ENCODE results near the gene MASP1.
A peak's percentile ranks its signal among the peaks of the same experiment; 100 is the strongest.

MASP1 gene, protein sequence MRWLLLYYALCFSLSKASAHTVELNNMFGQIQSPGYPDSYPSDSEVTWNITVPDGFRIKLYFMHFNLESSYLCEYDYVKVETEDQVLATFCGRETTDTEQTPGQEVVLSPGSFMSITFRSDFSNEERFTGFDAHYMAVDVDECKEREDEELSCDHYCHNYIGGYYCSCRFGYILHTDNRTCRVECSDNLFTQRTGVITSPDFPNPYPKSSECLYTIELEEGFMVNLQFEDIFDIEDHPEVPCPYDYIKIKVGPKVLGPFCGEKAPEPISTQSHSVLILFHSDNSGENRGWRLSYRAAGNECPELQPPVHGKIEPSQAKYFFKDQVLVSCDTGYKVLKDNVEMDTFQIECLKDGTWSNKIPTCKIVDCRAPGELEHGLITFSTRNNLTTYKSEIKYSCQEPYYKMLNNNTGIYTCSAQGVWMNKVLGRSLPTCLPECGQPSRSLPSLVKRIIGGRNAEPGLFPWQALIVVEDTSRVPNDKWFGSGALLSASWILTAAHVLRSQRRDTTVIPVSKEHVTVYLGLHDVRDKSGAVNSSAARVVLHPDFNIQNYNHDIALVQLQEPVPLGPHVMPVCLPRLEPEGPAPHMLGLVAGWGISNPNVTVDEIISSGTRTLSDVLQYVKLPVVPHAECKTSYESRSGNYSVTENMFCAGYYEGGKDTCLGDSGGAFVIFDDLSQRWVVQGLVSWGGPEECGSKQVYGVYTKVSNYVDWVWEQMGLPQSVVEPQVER

DNA sequence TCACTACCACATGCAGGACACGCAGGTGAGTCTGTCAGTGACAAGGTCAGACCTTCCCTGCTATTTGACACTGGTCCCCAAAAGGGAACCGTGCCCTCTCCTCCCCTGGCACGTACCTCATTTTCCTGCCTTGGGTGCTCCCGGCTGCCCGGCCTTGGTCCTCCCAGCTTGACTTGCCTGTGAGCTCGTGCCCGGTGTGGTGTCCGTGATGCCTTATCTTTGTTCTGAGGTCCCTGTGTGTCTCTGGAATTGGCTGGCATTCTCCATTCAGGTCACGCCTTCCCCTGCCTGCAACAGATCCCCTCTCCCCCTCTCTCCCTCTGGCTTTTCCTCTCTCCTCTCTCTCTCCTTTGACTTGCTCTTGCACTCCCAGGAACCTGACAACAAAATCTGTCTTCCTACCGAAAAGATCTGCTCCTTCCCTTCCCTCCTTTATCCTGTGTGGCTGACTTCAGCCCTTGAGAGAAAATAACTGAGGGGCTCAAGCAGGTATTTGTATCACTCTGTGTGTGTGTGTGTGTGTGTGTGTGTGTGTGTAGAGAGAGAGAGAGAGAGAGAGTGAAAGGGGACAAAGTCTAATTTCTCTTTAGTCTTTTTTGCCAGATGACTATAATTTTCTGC is at the start of gene MASP1:
MASP1 (minus strand) TSS at position 226 of the 621 bp plus-strand sequence; CDS start at position 121, 105 bp downstream.
- DNase-seq (ENCODE audit: low read depth in 1 of 2, low spot score in 1 of 2): no peak

DNA sequence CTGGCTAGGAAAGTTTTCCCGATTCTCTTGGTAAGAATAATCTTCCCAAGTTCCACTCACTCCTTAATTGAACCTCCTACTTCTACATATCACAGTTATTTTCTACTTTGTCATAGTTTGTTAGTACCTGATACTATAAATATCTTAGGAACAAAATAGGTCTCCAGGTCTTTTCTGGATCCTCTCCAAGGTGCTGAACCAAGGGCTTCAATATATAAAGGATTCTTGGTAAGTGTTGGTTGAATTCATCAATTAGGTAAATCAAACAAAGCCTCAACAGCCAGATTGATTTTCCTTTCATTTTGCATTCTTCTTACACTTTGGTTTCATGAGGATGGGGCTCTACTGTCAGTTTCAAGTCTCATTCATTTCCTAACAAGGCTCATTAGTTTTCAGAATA is 49.0 kb upstream of the MASP1 start:
- DNase-seq (ENCODE audit: low read depth in 1 of 2, low spot score in 1 of 2): no peak

DNA sequence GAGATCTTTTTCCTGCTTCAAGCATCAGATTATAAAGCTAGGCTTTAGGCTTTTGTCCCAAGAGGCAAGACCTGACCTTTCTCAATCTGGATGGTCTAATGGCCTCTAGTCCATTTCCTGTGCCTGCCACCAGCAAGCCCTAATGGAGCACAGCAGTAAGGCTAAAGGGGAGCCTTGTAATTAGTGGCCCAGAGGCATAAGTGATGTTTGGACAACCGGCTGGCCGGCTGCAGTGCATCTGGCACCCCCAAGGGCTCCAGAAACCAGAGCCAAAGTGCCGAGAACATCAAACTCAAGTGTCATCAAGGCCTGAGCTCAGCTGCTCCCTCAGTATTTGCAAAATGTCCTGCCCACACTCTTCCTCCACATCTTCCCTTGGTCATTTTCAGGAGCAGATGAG is 44.8 kb upstream of the MASP1 start:
- no peak for DNase-seq (ENCODE audit: low read depth in 1 of 2, low spot score in 1 of 2)

DNA sequence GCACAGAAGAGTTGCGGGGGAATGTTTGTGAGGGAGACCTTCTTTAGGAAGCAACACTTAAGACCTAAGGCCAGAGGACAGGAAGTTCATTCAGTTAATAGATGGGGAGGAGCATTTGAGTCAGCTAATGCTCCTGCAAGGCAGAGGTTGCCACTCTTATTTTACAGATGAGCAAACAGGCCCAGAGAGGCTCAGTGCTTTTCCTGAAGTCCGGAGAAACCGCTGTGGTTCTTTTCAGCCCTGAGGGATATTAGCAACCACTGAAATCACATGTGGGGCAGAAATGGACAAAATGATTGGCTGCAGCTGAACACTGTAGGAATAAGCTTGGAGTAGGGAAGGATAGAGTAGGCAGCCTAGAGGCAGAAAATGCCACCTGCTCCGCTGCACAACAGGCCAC is 43.4 kb upstream of the MASP1 start:
- no peak for DNase-seq (ENCODE audit: low read depth in 1 of 2, low spot score in 1 of 2)

DNA sequence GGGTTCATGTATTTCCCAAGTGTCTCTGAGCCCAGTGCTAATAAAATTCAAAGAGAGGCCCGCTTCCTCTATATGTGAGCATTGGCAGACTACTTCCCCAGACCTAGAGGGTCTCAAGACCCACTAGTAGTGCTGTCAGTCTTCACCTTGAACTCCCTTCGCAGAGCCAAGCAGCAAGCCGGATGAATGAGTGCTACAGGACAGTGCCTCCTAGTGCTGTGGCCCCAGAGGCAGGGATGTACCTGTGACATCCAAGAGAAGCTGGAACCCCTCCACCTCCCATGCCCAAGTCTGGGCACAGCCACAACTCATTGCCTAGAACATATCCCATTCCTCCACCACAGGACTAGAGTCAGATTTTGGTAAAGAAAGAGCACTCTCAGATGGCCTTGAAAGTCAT is 37.2 kb upstream of the MASP1 start:
- DNase-seq (ENCODE audit: low read depth in 1 of 2, low spot score in 1 of 2): no peak

DNA sequence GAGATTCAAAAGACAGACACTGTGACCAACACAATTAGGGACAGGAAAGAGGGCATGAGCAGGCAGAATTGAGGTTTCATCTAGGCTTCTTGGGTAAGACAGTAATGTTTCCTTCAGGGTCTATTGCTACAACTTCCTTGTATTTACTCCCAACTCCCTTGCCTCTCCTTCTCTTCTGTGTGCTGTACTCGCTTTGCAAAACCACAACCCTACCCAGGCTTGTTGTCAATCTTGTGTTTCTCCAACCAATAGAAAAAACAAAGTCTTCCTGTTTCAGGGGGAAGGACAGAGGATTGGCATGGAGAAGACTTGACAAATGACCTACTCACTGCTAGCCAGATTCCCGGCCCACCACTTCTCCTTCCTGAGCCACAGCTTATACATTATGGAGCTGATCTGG is 36.3 kb upstream of the MASP1 start:
- DNase-seq (ENCODE audit: low read depth in 1 of 2, low spot score in 1 of 2): no peak

DNA sequence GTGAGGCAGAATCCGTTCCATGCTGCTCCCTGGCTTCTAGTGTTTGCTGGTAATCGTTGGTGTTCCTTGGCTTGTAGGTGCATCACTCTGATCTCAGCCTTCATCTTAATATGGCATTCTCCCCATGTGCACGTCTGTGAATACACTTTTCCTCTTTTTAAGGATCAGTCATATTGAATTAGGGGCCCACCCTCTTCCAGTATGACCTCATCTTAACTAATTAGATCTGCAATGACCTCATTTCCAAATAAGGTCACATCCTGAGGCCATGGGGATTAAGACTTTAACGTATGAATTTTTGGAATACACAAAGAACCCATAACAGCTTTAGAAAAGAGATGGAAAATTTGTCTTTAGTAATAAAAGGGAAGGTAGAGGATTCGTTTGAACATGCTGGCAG is 34.1 kb upstream of the MASP1 start:
- no peak for DNase-seq (ENCODE audit: low read depth in 1 of 2, low spot score in 1 of 2)

DNA sequence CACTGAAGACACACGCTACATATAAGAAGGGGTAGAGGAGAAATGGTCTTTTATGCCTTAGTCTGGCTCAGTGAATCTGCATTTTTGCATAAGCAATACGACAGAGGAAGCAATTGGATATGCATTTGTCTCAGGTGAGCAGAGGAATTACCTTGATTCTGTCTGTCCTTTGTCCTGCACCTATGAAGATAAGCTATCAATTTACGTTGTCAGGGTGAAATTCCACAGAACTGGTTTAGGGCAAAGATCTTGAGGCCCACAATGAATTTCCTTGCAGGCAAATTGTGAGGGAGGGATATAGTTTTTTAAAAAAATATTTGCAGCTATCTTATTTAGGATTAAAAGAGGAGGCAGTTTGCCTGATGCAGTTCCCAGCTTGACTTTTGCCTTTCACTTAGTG is 31.6 kb upstream of the MASP1 start:
- DNase-seq (ENCODE audit: low read depth in 1 of 2, low spot score in 1 of 2): no peak

DNA sequence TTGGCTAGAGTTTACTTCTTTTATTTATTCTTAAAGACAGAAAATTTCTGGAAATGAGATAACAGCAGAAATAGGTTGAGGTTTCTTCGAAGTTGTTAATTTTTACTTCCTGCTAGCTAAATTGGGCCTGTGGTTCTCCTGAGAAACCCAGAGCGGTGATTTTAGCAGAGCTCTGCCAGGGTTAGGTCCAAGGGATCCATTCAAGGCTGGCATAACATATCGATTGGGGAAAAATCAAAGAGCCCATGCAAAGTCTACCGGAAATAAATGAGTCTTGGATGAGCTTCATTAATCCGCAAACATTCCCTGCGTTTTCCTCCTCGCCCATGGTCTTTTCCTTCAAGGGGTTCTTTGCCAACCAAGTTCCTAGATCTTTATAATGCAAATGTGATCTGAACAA is 30.8 kb upstream of the MASP1 start:
- no peak for DNase-seq (ENCODE audit: low read depth in 1 of 2, low spot score in 1 of 2)

DNA sequence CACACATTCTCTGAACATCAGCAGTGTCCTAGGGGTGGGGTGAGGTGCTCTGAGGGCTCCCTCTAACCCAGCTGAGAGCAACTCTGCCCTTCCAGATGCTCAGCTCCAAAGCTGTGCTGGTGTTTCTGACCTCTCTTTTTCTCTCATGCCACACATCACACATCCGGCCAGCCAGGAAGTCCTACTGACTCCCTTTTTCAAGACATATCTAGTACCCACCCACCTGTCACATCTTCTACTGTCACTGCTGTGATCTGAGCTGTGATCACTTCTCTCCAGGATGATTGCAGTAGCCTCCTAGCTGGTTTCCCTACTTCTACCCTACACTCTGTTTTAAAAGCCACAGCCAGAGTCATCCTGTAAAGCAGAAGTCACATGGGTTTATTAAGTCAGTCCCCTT is 30.2 kb upstream of the MASP1 start:
- DNase-seq (ENCODE audit: low read depth in 1 of 2, low spot score in 1 of 2): no peak

DNA sequence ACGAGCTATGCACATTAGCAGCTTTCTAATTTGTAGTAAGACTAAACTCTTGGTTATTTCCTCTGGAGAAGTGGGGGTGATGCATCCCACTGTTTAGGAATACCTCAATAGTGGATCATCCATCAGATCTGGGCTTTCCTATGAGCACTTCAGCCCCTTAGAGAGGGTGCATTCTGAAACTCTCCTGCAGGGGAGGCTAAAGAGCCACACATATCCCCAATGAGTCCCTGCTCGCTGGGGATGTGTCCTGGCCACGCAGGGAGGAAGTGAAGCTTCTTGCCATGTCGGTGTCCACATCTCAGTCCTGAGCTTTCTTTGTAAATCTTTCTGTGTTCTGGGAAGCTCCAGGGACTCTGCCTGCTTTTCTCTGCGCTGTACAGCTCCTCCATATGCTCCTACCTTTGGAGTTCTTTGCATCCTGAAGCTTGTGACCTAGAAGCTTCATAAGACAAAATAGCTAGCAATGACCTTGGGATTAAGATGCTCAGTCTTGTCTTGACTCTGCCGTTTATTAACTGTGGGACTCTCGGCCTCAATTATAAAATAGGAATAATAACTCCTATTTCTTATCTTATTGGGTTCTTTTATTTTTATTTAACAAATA is 28.3 kb upstream of the MASP1 start:
- peak in 1 of 2 donors; percentile 11 for DNase-seq (ENCODE audit: low read depth in 1 of 2, low spot score in 1 of 2)

DNA sequence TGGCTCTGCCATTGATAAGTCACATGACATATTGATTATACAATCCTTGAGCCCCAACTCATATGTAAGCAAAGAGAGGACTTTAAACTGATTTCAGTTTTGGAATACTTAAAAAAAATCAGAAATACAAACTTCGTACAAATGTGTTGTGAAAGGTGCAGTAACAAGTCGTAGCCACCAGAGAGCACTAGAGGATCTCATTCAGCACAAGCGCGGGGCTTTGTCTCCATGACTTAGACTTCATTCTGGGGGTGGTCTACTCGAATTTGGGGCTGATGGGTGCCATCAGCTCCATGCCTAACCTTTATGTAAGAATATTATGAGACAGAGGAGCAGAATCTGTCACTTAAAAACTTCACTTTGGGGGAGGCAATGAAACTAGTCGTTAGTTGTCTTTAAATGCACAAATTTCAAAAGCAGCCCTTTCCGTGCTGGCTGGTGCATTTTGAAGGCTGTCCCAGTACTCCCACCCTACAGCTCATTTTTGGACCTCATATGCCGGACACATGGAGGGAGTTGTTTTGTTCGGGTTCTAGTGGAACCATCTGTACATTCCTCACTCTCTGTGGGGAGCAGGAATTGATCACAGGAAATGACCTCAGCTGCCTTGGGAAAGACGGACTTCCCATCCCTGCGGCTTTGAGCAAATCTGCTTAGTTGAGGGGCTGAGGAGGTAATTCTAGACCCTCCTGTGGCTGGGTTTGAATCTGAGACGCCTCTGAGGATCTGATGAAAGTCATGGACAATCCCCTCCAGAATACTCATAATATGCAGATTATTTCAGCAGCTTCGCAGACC is 27.5 kb upstream of the MASP1 start:
- DNase-seq (ENCODE audit: low read depth in 1 of 2, low spot score in 1 of 2): peak in 1 of 2 donors; percentile 13

DNA sequence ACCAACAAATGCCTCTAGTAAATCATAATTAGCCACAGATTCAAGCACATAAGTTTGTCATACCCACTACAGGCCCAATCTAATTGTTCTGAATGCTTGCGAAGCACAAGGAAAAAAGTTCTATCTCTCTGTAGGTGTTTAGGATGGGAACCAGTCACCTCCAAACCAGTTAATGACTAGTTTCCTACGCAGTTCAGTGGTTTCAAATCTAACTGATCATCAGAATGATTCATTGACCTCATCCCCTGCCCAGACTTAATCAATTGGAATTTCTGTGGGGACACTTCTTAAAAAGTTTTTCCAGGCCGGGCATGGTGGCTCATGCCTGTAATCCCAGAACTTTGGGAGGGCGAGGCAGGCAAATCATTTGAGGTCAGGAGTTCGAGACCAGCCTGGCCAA is 24.3 kb upstream of the MASP1 start:
- DNase-seq (ENCODE audit: low read depth in 1 of 2, low spot score in 1 of 2): no peak

DNA sequence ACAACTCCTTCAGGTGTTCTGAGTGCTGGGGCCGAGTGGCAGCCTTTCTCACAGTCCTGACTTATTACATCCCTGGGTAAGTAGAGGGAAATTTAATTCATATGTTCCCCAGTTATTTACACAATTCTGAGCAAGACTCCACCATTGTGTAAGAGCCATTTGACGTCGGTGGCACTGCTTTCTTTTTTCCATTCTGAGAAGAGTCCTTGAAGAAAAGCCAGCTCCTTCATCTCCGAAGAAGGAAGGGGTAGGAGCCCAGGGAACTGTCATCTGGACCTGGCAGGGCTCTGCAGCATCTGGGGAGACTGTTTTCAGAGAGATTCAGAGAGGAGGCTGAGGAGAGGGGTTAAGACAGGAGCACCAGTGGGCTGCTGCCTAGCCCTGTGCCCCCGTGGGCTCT is 22.6 kb upstream of the MASP1 start:
- no peak for DNase-seq (ENCODE audit: low read depth in 1 of 2, low spot score in 1 of 2)

DNA sequence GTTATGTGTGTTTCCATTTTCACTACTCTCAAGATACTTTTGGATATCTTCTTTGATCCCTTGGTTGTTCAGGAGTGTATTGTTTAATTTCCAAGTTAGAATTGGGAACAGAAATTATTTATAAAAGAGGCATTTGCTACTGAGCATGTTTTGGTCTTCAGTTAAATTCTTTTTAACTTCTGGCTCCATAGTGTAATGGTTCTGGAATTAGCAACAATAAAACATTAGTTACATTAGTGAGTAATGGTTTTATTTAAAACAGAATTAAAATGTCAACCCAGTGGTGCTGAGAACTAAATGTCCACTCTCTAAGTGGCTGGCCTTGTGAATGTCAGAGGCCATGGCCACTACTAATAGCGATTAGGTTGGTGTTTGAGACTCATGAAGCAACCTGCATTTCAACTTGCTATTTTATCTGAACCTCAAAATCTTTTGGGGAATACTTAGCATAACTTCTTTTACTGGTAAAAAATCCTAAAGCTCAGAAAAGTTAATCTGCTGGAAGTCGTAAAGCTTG is 19.5 kb upstream of the MASP1 start:
- DNase-seq (ENCODE audit: low read depth in 1 of 2, low spot score in 1 of 2): no peak

DNA sequence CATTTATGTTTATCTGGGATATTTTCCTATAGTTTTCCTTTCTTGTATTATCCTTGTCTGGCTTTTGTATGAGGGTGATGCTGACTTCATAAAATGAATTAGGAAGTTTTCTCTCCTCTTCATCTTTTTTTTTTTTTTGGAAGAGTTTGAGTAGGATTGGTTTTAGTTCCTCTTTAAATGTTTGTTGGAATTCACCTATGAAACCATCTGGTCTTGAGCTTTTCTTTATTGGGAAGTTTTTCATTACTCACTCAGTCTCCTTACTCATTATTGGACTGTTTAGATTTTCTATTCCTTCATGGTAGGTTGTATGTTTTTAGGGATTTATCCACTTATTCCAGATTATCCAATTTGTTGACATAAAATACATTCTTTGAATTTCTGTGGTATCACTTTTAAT is 18.7 kb upstream of the MASP1 start:
- no peak for DNase-seq (ENCODE audit: low read depth in 1 of 2, low spot score in 1 of 2)

DNA sequence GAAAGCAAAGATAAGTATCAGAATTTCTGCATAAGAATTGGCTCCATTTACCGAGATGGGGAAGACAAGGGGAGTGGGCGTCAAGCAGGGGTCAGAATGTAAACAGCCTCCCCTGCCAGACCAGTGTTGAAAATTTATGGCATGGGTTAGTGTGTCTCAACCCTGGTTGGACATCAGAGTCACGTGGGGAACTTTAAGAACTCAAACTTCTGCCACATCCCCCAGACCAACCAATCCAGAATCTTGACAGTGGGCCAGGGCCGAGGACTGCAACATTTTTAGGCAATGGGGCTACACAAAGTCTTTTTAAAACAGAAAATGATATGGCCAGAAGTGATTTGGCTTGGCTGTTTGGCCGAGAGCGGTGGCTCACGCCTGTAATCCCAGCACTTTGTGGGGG is 14.3 kb upstream of the MASP1 start:
- DNase-seq (ENCODE audit: low read depth in 1 of 2, low spot score in 1 of 2): no peak

DNA sequence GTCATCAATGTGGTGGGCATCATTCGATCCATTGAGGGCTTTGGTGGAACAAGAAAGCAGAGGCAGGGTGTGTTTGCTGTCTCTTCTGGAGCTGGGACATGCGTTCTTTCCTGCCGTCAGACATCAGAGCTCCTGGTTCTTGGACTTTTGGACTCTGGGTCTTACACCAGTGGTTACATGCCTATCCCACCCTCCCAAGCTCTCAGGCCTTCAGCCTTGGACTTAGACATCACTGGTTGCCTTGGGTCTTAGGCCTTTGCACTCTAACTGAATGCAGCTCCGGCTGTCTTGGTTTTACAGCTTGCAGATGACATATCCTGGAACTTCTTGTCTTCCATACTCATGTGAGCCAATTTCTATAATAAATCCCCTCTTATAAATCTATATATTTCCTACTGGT is 8.1 kb upstream of the MASP1 start:
- DNase-seq (ENCODE audit: low read depth in 1 of 2, low spot score in 1 of 2): no peak

DNA sequence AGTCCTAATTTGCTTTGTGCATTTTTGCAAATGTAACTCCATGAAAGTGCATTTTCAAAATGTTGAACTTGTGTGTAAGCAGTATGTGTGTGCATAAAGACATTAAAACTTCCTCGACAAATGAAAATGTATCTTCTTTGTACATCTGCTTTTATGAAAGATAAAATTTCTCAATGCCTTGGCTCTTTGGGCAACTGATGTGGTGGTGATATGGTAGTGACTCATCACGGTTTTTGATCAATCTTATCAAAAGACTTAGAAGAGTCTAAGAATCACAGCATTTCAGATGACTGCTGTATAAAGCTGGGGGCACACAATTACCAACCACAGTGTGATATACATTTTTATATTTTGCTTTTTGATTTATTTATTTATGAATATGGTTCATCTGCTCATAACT is 5.4 kb upstream of the MASP1 start:
- no peak for DNase-seq (ENCODE audit: low read depth in 1 of 2, low spot score in 1 of 2)

DNA sequence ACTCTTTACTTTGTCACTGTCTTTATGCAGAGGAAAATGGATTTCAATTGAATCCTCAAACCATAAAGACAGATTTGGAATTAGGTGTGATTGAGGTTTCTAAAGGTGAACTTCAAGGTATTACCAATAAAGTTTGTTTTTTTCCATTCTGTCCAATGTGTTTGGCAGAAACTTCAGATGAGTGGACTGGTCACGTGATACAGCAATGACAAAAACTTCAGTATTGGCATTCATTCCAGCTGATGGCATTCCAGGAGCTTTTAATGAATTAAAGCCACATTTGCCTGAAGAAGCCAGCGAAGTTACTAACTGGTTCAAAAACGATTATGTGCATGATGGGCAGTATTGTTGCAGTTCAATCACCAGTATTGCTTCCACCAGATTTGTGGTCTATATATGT is 4.5 kb upstream of the MASP1 start:
- no peak for DNase-seq (ENCODE audit: low read depth in 1 of 2, low spot score in 1 of 2)

Data from activated T-helper 1 cell treated with anti-CD3 and anti-CD28 coated beads, Interleukin-2, amount 50 U/mL, for 16 hours (primary cell).